ENCODE data around the gene PDLIM5.

DNA sequence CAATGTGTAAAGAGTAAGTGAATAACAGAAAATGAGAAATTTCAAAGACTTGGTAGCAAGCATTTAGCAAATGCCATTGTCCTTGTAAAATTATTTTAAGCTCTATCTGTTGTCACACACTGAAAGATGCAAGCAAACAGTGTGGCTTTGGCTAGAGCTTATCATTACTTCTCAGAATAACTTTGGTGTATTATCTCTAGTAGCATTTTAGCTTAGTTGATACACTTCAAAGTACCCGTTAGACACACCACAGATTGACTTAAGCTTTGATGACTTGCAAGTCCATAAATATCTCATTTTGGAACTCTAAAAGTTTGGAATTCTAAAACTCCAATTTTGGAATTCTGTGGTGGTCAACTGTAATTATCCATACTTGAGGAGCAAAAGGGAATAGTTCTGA, 98.6 kb downstream of the PDLIM5 start:
- TF ChIP-seq, protein P1, sequence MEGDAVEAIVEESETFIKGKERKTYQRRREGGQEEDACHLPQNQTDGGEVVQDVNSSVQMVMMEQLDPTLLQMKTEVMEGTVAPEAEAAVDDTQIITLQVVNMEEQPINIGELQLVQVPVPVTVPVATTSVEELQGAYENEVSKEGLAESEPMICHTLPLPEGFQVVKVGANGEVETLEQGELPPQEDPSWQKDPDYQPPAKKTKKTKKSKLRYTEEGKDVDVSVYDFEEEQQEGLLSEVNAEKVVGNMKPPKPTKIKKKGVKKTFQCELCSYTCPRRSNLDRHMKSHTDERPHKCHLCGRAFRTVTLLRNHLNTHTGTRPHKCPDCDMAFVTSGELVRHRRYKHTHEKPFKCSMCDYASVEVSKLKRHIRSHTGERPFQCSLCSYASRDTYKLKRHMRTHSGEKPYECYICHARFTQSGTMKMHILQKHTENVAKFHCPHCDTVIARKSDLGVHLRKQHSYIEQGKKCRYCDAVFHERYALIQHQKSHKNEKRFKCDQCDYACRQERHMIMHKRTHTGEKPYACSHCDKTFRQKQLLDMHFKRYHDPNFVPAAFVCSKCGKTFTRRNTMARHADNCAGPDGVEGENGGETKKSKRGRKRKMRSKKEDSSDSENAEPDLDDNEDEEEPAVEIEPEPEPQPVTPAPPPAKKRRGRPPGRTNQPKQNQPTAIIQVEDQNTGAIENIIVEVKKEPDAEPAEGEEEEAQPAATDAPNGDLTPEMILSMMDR (IDR thresholded peaks at IDR 0.05), result no peak
- no peak for TF ChIP-seq POLR2A (IDR thresholded peaks at IDR 0.05)

Data from vagina (tissue), 2 donors.